Measurements from ENCODE around the gene NKAIN1. TPM values are rescaled to one million over a fixed set of nuclear protein-coding genes. Genes with fewer than 3 reads are reported as not detected.
"Not testable (repeated sequence)": the region's sequence is repeated elsewhere in the genome, so short reads cannot be mapped to it uniquely, and the experiment has no call there.

Gene NKAIN1
- total RNA-seq (2014; rRNA removed): 0.18 and 0.75 TPM in 2 replicates
- percentile 10 among the genes with signal in this experiment for Bru-seq, nascent RNA
- percentile 20 among the genes with signal in this experiment for BruChase-seq, experiment 1, labeled RNA remaining after a 6-hour chase
- BruChase-seq, experiment 2, labeled RNA remaining after a 2-hour chase: percentile 19 among the genes with signal in this experiment
- long read RNA-seq: 0 reads

- no peak within 1 kb of the TSS for H3K9ac ChIP-seq (ENCODE audit: low read length)
- 0 out of 2 replicates have a peak within 1 kb of the TSS, but pooled peaks have one; percentile 57 for H2AFZ ChIP-seq (ENCODE audit: low read length)
- H3K9me3 ChIP-seq (ENCODE audit: low read length): no peaks in the 10 kb centered on the region
- POLR2A ChIA-PET (ENCODE audit: unreplicated experiment): no interaction called here
- peak within 1 kb of the TSS; percentile 71 for H3K4me2 ChIP-seq (ENCODE audit: low read length)
- CTCF ChIA-PET: no interaction called here
- H4K20me1 ChIP-seq (ENCODE audit: low read length): no peaks in the 10 kb centered on the region
- TF ChIP-seq EZH2 (IDR thresholded peaks at IDR 0.05; ENCODE audit: low read length, unreplicated experiment): no peak
- no peak for TF ChIP-seq EZH2phosphoT487 (IDR thresholded peaks at IDR 0.05; ENCODE audit: borderline replicate concordance, low read length)
- TF ChIP-seq CTCF (conservative IDR thresholded peaks at IDR 0.05; ENCODE audit: low read depth, low read length): no peak
- no peaks in the 10 kb centered on the region for H3K36me3 ChIP-seq (ENCODE audit: low read depth, low read length)
- H3K27ac ChIP-seq (ENCODE audit: low read length): no peak within 1 kb of the TSS
- H3K79me2 ChIP-seq (ENCODE audit: low read length): no peaks in the 10 kb centered on the region
- ATAC-seq (peak; percentile 70), DNase-seq (peak; percentile 22)
- H3K4me1 ChIP-seq (ENCODE audit: insufficient read depth, low read length): no peaks in the 10 kb centered on the region
- peak within 1 kb of the TSS; percentile 44 for H3K4me3 ChIP-seq (ENCODE audit: low read length)
- intact Hi-C loops (cut with micrococcal nuclease): no loop called here
- no peaks in the 10 kb centered on the region for H3F3A ChIP-seq (ENCODE audit: low read length, unreplicated experiment)
- H3K9me2 ChIP-seq (replicated peaks; ENCODE audit: low read length): no peaks in the 10 kb centered on the region
- no TSS peak for BruUV-seq (replicated peaks)
- H3K27me3 ChIP-seq (ENCODE audit: low read length): peaks cover 32% of the 10 kb centered on the region
Measured at GRCh38 chr1:31239653-31240241, at the start of gene NKAIN1. Gene NKAIN1 (minus strand): TSS chr1:31239887. CDS start chr1:31239547, 340 bp downstream.

- POLR2A ChIA-PET (ENCODE audit: unreplicated experiment): no interaction called here
- Histone ChIP-seq H3K4me2 (ENCODE audit: low read length) (no peak overlapping the region), H3K9me2 (replicated peaks; ENCODE audit: low read length) (no peaks in the 10 kb centered on the region), H4K20me1 (ENCODE audit: low read length) (no peaks in the 10 kb centered on the region), H3K9me3 (ENCODE audit: low read length) (no peaks in the 10 kb centered on the region), H3F3A (ENCODE audit: low read length, unreplicated experiment) (no peaks in the 10 kb centered on the region), H3K4me3 (ENCODE audit: low read length) (no peak overlapping the region), H2AFZ (ENCODE audit: low read length) (no peak overlapping the region), H3K36me3 (ENCODE audit: low read depth, low read length) (peaks cover 61% of the 10 kb centered on the region), H3K27me3 (ENCODE audit: low read length) (no peaks in the 10 kb centered on the region), H3K4me1 (ENCODE audit: insufficient read depth, low read length) (no peaks in the 10 kb centered on the region), H3K27ac (ENCODE audit: low read length) (no peak overlapping the region), H3K9ac (ENCODE audit: low read length) (no peak overlapping the region), H3K79me2 (ENCODE audit: low read length) (peaks cover 18% of the 10 kb centered on the region)
- no peak for TF ChIP-seq CTCF (conservative IDR thresholded peaks at IDR 0.05; ENCODE audit: low read depth, low read length)
- TF ChIP-seq EZH2phosphoT487 (IDR thresholded peaks at IDR 0.05; ENCODE audit: borderline replicate concordance, low read length): no peak
- no peak for TF ChIP-seq EZH2 (IDR thresholded peaks at IDR 0.05; ENCODE audit: low read length, unreplicated experiment)
- CTCF ChIA-PET: no interaction called here
- no TSS peak for BruUV-seq (replicated peaks)
- ATAC-seq (no peak), DNase-seq (no peak)
- intact Hi-C loops (cut with micrococcal nuclease): no loop called here
Measured at GRCh38 chr1:31289021-31289420, 49.3 kb upstream of the NKAIN1 start.

- CTCF ChIA-PET; intact Hi-C loops (cut with micrococcal nuclease): not testable (repeated sequence)
- peaks cover 55% of the 10 kb centered on the region for H3K36me3 ChIP-seq (ENCODE audit: low read depth, low read length)
Measured at GRCh38 chr1:31287791-31288190, 48.1 kb upstream of the NKAIN1 start.

GRCh38 chr1:31282426-31282825, 42.7 kb upstream of the NKAIN1 start:
- H3K27ac ChIP-seq (ENCODE audit: low read length); H3K79me2 ChIP-seq (ENCODE audit: low read length); intact Hi-C loops (cut with micrococcal nuclease); H3K4me3 ChIP-seq (ENCODE audit: low read length); H3K4me1 ChIP-seq (ENCODE audit: insufficient read depth, low read length); H3K4me2 ChIP-seq (ENCODE audit: low read length); H4K20me1 ChIP-seq (ENCODE audit: low read length); H3K9me3 ChIP-seq (ENCODE audit: low read length); BruUV-seq (replicated peaks); CTCF ChIA-PET; H2AFZ ChIP-seq (ENCODE audit: low read length); H3K9ac ChIP-seq (ENCODE audit: low read length); H3F3A ChIP-seq (ENCODE audit: low read length, unreplicated experiment); ATAC-seq; DNase-seq; H3K27me3 ChIP-seq (ENCODE audit: low read length); H3K9me2 ChIP-seq (replicated peaks; ENCODE audit: low read length): not testable (repeated sequence)
- POLR2A ChIA-PET (ENCODE audit: unreplicated experiment): interaction anchor here (0.5 kb wide), 1 partner anchor 66 kb away, joined by 8 read pairs; no protein-coding TSS in a partner anchor
- H3K36me3 ChIP-seq (ENCODE audit: low read depth, low read length): peaks cover 52% of the 10 kb centered on the region

More at GRCh38 chr1:31287791-31288190, 48.1 kb upstream of the NKAIN1 start:
- H3K27ac ChIP-seq (ENCODE audit: low read length); H3K9me3 ChIP-seq (ENCODE audit: low read length); H3K27me3 ChIP-seq (ENCODE audit: low read length); H3K9ac ChIP-seq (ENCODE audit: low read length); ATAC-seq; DNase-seq; POLR2A ChIA-PET (ENCODE audit: unreplicated experiment); H4K20me1 ChIP-seq (ENCODE audit: low read length); H3K4me3 ChIP-seq (ENCODE audit: low read length); H3F3A ChIP-seq (ENCODE audit: low read length, unreplicated experiment); H3K9me2 ChIP-seq (replicated peaks; ENCODE audit: low read length); H3K4me1 ChIP-seq (ENCODE audit: insufficient read depth, low read length); H3K79me2 ChIP-seq (ENCODE audit: low read length); H3K4me2 ChIP-seq (ENCODE audit: low read length); H2AFZ ChIP-seq (ENCODE audit: low read length); BruUV-seq (replicated peaks): not testable (repeated sequence)
